NT2/D1 (cell line): ENCODE data around the gene GPS1.

Experiments used
- DNase-seq: peaks from one replicate; pipeline ENCODE4 v3.0.0-alpha.2; 2011; ENCODE audit warnings: low read depth, low spot score
- H3K27me3 ChIP-seq: 2 replicates; pipeline ENCODE4 v1.6.0; 2011; ENCODE audit warnings: mild to moderate bottlenecking; ENCODE audit not compliant: insufficient read length, insufficient read depth
- H3K36me3 ChIP-seq: 2 replicates; pipeline ENCODE4 v1.6.1; 2011; ENCODE audit warnings: mild to moderate bottlenecking, low read length, mixed read lengths; ENCODE audit not compliant: insufficient read depth, insufficient read length
- H3K4me1 ChIP-seq: 2 replicates; pipeline ENCODE4 v1.5.1; 2011; ENCODE audit not compliant: insufficient read depth, insufficient read length
- H3K4me3 ChIP-seq: 2 replicates; pipeline ENCODE4 v1.5.1; 2011; ENCODE audit warnings: low read depth; ENCODE audit not compliant: insufficient read length
- H3K9ac ChIP-seq: 2 replicates; pipeline ENCODE4 v1.6.0; 2011; ENCODE audit warnings: low read depth; ENCODE audit not compliant: insufficient read length
- H3K9me3 ChIP-seq: 2 replicates; pipeline ENCODE4 v1.5.1; 2011; ENCODE audit warnings: mild to moderate bottlenecking, low read length; ENCODE audit not compliant: insufficient read depth
- SUZ12 ChIP-seq: IDR thresholded peaks from 2 replicates; pipeline ENCODE4 v1.6.1; 2011; ENCODE audit not compliant: insufficient read length, insufficient read depth; ENCODE audit errors: extremely low read depth
- YY1 ChIP-seq: IDR thresholded peaks from 2 replicates; pipeline ENCODE4 v1.6.1; 2011; ENCODE audit not compliant: insufficient read length, insufficient read depth
- ZNF274 ChIP-seq: IDR thresholded peaks from 2 replicates; pipeline ENCODE4 v1.6.1; 2011; ENCODE audit warnings: mild to moderate bottlenecking, low read depth, low read length

GPS1 gene

DNA sequence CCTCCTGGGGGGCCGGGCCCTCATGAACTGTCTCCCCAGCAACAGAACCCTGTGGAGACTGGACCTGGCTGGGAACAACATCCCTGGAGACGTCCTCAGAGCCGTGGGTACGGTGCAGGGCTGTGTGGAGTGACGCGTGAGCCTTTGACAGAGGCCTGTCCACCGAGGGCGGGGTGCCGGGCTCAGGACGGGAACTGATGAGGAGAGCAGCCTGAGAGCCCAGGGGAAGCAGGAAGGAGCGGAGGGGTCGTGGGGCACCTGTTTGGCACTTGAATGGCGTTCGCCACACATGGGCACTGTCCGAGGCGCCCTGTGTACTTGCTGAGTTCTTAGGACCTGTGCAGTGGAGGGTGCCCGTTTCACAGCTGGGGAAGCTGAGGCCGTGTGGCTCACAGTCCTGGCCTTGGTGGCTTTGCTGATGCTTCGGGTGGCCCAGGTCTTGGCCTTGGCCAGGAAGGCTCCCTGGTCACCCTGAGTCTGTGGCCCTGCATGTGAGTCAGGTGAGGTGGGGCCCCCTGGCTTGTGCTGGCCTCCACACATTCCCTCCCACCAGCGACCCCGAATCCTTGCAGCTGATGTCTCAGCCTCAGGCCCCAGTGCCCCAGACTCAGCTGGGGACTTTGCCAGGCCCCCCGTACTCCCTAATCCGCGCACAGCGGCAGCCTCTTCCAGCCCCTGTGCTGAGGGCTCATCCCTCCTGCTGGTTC is 26.1 kb upstream of the GPS1 start:
- Histone ChIP-seq H3K4me3 (no peak overlapping the region), H3K36me3 (peaks cover 38% of the 10 kb centered on the region), H3K27me3 (peaks cover 21% of the 10 kb centered on the region), H3K9me3 (no peaks in the 10 kb centered on the region), H3K4me1 (peaks cover 31% of the 10 kb centered on the region), H3K9ac (peak overlapping the region; percentile 25)
- TF ChIP-seq YY1: no peak
- TF ChIP-seq ZNF274: no peak
- TF ChIP-seq SUZ12: no peak
- no peak for DNase-seq

GRCh38 chr17:82028246-82028645 is 23.5 kb upstream of the GPS1 start:
- no peaks in the 10 kb centered on the region for H3K9me3 ChIP-seq
- TF ChIP-seq SUZ12 (no peak), YY1 (no peak), ZNF274 (no peak)
- no peak overlapping the region for H3K9ac ChIP-seq
- peaks cover 21% of the 10 kb centered on the region for H3K27me3 ChIP-seq
- H3K36me3 ChIP-seq: peaks cover 41% of the 10 kb centered on the region
- DNase-seq: no peak
- no peak overlapping the region for H3K4me3 ChIP-seq
- peaks cover 32% of the 10 kb centered on the region for H3K4me1 ChIP-seq

GRCh38 chr17:82028966-82029365 is 22.7 kb upstream of the GPS1 start:
- Histone ChIP-seq H3K27me3 (peaks cover 16% of the 10 kb centered on the region), H3K9ac (no peak overlapping the region), H3K4me1 (peaks cover 32% of the 10 kb centered on the region), H3K9me3 (no peaks in the 10 kb centered on the region), H3K36me3 (peaks cover 47% of the 10 kb centered on the region), H3K4me3 (no peak overlapping the region)
- DNase-seq: no peak
- TF ChIP-seq ZNF274 (no peak), YY1 (no peak), SUZ12 (no peak)

- peaks cover 33% of the 10 kb centered on the region for H3K4me1 ChIP-seq
- H3K27me3 ChIP-seq: peaks cover 11% of the 10 kb centered on the region
- DNase-seq: no peak
- peak overlapping the region; percentile 84 for H3K9ac ChIP-seq
- no peaks in the 10 kb centered on the region for H3K9me3 ChIP-seq
- H3K36me3 ChIP-seq: peaks cover 47% of the 10 kb centered on the region
- no peak overlapping the region for H3K4me3 ChIP-seq
- no peak for TF ChIP-seq YY1
- no peak for TF ChIP-seq ZNF274
- TF ChIP-seq SUZ12: no peak
Observed at GRCh38 chr17:82029391-82029790, 22.3 kb upstream of the GPS1 start.

DNA sequence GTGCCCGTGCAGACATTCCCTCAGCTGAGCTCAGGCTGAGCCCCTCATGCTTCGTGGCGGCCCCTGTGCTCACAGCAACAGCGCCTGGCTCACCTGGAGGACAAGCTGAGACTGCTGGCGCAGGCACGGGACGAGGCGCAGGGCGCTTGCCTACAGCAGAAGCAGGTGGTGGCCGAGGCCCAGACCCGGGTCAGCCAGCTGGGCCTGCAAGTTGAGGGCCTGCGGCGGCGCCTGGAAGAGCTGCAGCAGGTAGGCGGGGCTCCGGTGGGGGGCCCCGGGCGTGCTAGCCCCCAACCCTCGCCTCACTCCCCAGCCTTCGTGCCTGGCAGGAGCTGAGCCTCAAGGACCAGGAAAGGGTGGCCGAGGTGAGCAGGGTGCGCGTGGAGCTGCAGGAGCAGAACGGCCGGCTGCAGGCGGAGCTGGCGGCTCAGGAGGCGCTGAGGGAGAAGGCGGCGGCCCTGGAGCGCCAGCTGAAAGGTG is 21.7 kb upstream of the GPS1 start:
- H3K4me1 ChIP-seq: peaks cover 28% of the 10 kb centered on the region
- peak overlapping the region; percentile 84 for H3K9ac ChIP-seq
- peak overlapping the region; percentile 54 for H3K4me3 ChIP-seq

DNA sequence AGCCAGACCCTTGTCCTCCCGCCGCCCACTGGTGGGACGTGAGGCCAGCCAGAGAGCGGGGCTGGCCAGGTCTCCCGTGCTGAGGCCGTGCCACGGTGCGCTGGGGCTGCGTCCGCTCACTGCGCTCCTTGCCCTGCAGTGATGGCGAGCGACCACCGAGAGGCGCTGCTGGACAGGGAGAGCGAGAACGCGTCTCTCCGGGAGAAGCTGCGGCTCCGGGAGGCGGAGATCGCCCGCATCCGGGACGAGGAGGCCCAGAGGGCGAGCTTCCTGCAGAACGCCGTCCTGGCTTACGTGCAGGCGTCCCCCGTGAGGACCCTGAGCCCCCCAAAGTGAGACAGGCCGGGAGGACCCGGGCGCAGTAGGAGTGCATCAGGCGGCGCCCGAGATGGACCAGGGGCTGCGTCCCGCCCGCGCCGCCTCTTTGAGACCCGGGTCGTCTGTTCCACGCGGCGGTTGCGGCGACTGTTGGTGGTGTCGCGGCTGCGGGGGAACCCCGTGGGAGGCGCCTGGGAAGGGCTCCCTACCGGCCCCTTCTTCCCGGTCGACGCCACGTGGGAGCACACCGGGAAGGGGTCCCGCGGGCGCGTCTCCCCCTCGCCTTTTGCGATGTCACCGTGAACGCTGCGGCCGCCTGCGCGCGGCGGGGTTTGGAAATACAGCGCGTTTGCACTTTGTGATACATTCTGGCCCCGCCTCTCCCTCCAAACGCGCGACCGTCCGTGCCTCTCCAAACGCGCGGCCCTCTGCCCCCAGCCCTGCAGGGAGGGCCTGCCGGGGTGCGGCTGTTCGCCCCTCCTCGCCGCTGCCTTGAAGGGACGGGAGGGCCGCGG is 21.0 kb upstream of the GPS1 start:
- Histone ChIP-seq H3K4me3 (peak overlapping the region; percentile 54), H3K36me3 (peaks cover 54% of the 10 kb centered on the region), H3K9ac (peak overlapping the region; percentile 84), H3K27me3 (peaks cover 6% of the 10 kb centered on the region), H3K9me3 (no peaks in the 10 kb centered on the region), H3K4me1 (peaks cover 29% of the 10 kb centered on the region)
- TF ChIP-seq SUZ12 (no peak), ZNF274 (no peak), YY1 (no peak)
- peak; percentile 63 for DNase-seq

More for the DNA sequence above, 21.7 kb upstream of the GPS1 start:
- TF ChIP-seq SUZ12: no peak
- no peak for TF ChIP-seq ZNF274
- H3K36me3 ChIP-seq: peaks cover 51% of the 10 kb centered on the region
- no peak for DNase-seq
- H3K27me3 ChIP-seq: peaks cover 6% of the 10 kb centered on the region
- no peaks in the 10 kb centered on the region for H3K9me3 ChIP-seq

- peaks cover 35% of the 10 kb centered on the region for H3K4me1 ChIP-seq
Observed at GRCh38 chr17:82031303-82031884, 20.3 kb upstream of the GPS1 start, which contains the start of gene RAC3. RAC3 (plus strand) TSS chr17:82031678; CDS start chr17:82031762, 84 bp downstream.

More at GRCh38 chr17:82031303-82031884, 20.3 kb upstream of the GPS1 start, which contains the start of gene RAC3:
- H3K27me3 ChIP-seq: peaks cover 10% of the 10 kb centered on the region
- TF ChIP-seq SUZ12 (no peak), YY1 (no peak), ZNF274 (no peak)
- H3K4me3 ChIP-seq: peak within 1 kb of the TSS; percentile 73
- H3K9me3 ChIP-seq: no peaks in the 10 kb centered on the region
- DNase-seq: no peak
- H3K9ac ChIP-seq: peak within 1 kb of the TSS; percentile 93
- H3K36me3 ChIP-seq: peaks cover 54% of the 10 kb centered on the region
